Caco-2 (cell line): ENCODE data around the gene DIP2A. TPM values are rescaled to one million over a fixed set of nuclear protein-coding genes. Genes with fewer than 3 reads are reported as not detected.

ENCODE experiments used
- BruUV-seq: library from RNA; stranded (reverse); fragments of 400-500 nt; replicated peaks from 2 replicates; lab custom pipeline; 2021; lab: Mats Ljungman, UMichigan
- CTCF ChIA-PET: fragments of 300-600 bp; sonication (Branson Sonifier 250); formaldehyde crosslinking; loops from one replicate; lab custom pipeline; 2022; ENCODE audit warnings: antibody characterized with exemption; lab: Charles Lee
- POLR2A ChIA-PET: fragments of 300-600 bp; sonication (Branson Sonifier 250); formaldehyde crosslinking; loops from one replicate; lab custom pipeline; 2022; ENCODE audit warnings: antibody characterized with exemption; lab: Charles Lee
- DNase-seq, 2 experiments: peaks; one replicate each; pipeline versions ENCODE4 v3.0.0 to v3.0.0-alpha.2; 2020 to 2022
- H3K27me3 ChIP-seq: replicated peaks from 2 replicates; pipeline ENCODE4 v1.6.0; 2011; ENCODE audit warnings: low read length; ENCODE audit not compliant: control insufficient read depth, insufficient read depth
- H3K36me3 ChIP-seq: 2 replicates; pipeline ENCODE4 v1.5.1; 2011; ENCODE audit warnings: low read length; ENCODE audit not compliant: control insufficient read depth, insufficient read depth
- H3K4me1 ChIP-seq: fragments of 250-450 bp; sonication (Bioruptor Pico); 2 replicates; pipeline ENCODE4 v1.5.1; 2020; ENCODE audit warnings: mild to moderate bottlenecking
- H3K4me3 ChIP-seq: 2 replicates; pipeline ENCODE4 v1.5.1; 2011; ENCODE audit warnings: low read depth, mild to moderate bottlenecking, control low read depth, low read length
- H3K9me3 ChIP-seq: fragments of 250-450 bp; sonication (Bioruptor Pico); 2 replicates; pipeline ENCODE4 v1.5.1; 2020; ENCODE audit warnings: mild to moderate bottlenecking, moderate library complexity
- H3K27ac Mint-ChIP-seq: one replicate; pipeline ENCODE4 v1.8.0; 2022; ENCODE audit warnings: mixed read lengths; ENCODE audit not compliant: unreplicated experiment
- H3K27me3 Mint-ChIP-seq: one replicate; pipeline ENCODE4 v1.8.0; 2022; ENCODE audit warnings: mixed read lengths; ENCODE audit not compliant: insufficient read depth, unreplicated experiment
- H3K36me3 Mint-ChIP-seq: one replicate; pipeline ENCODE4 v1.8.0; 2022; ENCODE audit warnings: mild to moderate bottlenecking, mixed read lengths; ENCODE audit not compliant: insufficient read depth, unreplicated experiment
- H3K4me1 Mint-ChIP-seq: one replicate; pipeline ENCODE4 v1.8.0; 2022; ENCODE audit warnings: low read depth, mixed read lengths; ENCODE audit not compliant: unreplicated experiment
- H3K4me3 Mint-ChIP-seq: one replicate; pipeline ENCODE4 v1.8.0; 2022; ENCODE audit warnings: mild to moderate bottlenecking, moderate library complexity, mixed read lengths; ENCODE audit not compliant: unreplicated experiment
- H3K9me3 Mint-ChIP-seq: one replicate; pipeline ENCODE4 v1.8.0; 2022; ENCODE audit warnings: mixed read lengths; ENCODE audit not compliant: unreplicated experiment
- intact Hi-C: fragments of 100-400 bp; cut with micrococcal nuclease; formaldehyde crosslinking; loops from one replicate; pipeline ENCODE4 v1.10.0; 2022; ENCODE audit not compliant: unreplicated experiment
- total RNA-seq: library from RNA; stranded (reverse); gene quantifications from 2 replicates; pipeline ENCODE4 v1.2.3, GENCODE V29; 2022
- TF ChIP-seq, protein P1 (sequence below), 2 experiments: fragments of 200-600 bp in 1 of 2; IDR thresholded peaks; 1 replicate in 1 of 2; 2 replicates in 1 of 2; pipeline versions ENCODE4 v1.5.1 to v1.8.0; 2011 to 2022; ENCODE audit warnings: antibody characterized with exemption in 1 of 2, control low read depth in 1 of 2, inconsistent platforms in 1 of 2, low read depth in 1 of 2, low read length in 1 of 2, mild to moderate bottlenecking in 1 of 2, moderate library complexity in 1 of 2; ENCODE audit not compliant: insufficient read depth in 1 of 2, severe bottlenecking in 1 of 2, unreplicated experiment in 1 of 2

DIP2A gene
- total RNA-seq, 1 experiment from 2014 or later = 44.6 TPM

DNA sequence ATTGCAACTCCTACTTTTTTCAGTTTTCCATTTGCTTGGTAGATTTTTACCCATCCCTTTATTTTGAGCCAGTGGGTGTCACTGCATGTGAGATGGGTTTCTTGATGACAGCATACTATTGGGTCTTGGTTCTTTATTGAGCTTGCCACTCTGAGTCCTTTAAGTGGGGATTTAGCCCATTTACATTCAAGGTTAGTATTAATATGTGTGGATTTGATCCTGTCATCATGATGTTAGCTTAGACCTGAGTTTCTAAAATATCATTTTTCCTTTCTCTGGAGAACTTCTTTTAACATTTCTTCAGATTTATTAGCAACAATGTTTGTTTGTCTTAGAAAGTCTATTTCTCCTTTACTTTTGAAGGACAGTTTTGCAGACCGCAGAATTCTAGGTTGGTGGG is 158.0 kb downstream of the DIP2A start:
- no peaks in the 10 kb centered on the region for H3K9me3 ChIP-seq
- ChIA-PET CTCF (no interaction called here), POLR2A (no interaction called here)
- Mint-ChIP-seq H3K4me3 (no peak overlapping the region), H3K27ac (no peak overlapping the region), H3K4me1 (peaks cover 9% of the 10 kb centered on the region), H3K27me3 (peaks cover 9% of the 10 kb centered on the region), H3K9me3 (peaks cover 10% of the 10 kb centered on the region), H3K36me3 (no peaks in the 10 kb centered on the region)
- H3K27me3 ChIP-seq = no peaks in the 10 kb centered on the region
- TF ChIP-seq, protein P1, sequence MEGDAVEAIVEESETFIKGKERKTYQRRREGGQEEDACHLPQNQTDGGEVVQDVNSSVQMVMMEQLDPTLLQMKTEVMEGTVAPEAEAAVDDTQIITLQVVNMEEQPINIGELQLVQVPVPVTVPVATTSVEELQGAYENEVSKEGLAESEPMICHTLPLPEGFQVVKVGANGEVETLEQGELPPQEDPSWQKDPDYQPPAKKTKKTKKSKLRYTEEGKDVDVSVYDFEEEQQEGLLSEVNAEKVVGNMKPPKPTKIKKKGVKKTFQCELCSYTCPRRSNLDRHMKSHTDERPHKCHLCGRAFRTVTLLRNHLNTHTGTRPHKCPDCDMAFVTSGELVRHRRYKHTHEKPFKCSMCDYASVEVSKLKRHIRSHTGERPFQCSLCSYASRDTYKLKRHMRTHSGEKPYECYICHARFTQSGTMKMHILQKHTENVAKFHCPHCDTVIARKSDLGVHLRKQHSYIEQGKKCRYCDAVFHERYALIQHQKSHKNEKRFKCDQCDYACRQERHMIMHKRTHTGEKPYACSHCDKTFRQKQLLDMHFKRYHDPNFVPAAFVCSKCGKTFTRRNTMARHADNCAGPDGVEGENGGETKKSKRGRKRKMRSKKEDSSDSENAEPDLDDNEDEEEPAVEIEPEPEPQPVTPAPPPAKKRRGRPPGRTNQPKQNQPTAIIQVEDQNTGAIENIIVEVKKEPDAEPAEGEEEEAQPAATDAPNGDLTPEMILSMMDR (IDR thresholded peaks at IDR 0.05; ENCODE audit: insufficient read depth in 1 of 2, low read depth in 1 of 2, low read length in 1 of 2, severe bottlenecking in 1 of 2, unreplicated experiment in 1 of 2) = no peak
- no peaks in the 10 kb centered on the region for H3K36me3 ChIP-seq
- no peak overlapping the region for H3K4me3 ChIP-seq
- no peak for DNase-seq
- H3K4me1 ChIP-seq = no peaks in the 10 kb centered on the region
- intact Hi-C loops = no loop called here
- BruUV-seq = no TSS peak

DNA sequence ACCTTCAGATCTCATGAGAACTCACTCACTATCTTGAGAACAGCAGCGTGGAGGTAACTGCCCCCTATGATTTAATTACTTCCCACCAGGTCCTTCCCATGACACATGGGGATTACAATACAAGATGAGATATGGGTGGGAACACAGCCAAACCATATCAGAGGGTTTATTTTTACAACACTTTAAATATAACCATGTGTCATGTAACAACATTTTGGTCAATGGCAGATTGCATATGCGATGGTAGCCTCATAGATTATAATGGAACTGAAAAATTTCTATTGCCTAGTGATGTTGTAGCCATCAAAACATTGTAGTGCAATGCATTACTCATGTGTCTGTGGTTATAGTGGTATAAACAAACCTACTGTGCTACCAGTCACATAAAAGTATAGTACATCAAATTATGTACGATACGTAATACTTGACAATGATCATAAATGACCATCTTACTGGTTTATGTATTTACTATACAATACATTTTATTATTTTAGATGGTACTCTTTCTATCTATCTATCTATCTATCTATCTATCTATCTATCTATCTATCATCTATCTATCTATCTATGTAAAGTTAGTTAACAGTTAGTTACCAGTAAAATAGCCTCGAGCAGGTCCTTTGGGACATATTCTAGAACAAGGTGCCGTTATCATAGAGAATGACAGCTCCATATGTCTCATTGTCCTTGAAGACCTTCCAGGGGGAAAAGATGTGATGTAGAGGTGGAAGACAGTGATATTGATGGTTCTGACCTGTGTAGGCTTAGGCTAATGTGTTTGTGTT is 158.8 kb downstream of the DIP2A start:
- Histone ChIP-seq H3K27me3 (no peaks in the 10 kb centered on the region), H3K9me3 (no peaks in the 10 kb centered on the region), H3K4me3 (no peak overlapping the region), H3K4me1 (no peaks in the 10 kb centered on the region), H3K36me3 (no peaks in the 10 kb centered on the region)
- TF ChIP-seq, protein P1 (IDR thresholded peaks at IDR 0.05; ENCODE audit: insufficient read depth in 1 of 2, low read depth in 1 of 2, low read length in 1 of 2, severe bottlenecking in 1 of 2, unreplicated experiment in 1 of 2) = no peak
- intact Hi-C loops = no loop called here
- H3K27ac Mint-ChIP-seq = no peak overlapping the region
- DNase-seq = no peak
- POLR2A ChIA-PET = no interaction called here
- H3K36me3 Mint-ChIP-seq = no peaks in the 10 kb centered on the region
- no TSS peak for BruUV-seq
- peaks cover 10% of the 10 kb centered on the region for H3K9me3 Mint-ChIP-seq
- H3K4me1 Mint-ChIP-seq = peaks cover 9% of the 10 kb centered on the region
- peaks cover 9% of the 10 kb centered on the region for H3K27me3 Mint-ChIP-seq
- no peak overlapping the region for H3K4me3 Mint-ChIP-seq
- CTCF ChIA-PET = no interaction called here

DNA sequence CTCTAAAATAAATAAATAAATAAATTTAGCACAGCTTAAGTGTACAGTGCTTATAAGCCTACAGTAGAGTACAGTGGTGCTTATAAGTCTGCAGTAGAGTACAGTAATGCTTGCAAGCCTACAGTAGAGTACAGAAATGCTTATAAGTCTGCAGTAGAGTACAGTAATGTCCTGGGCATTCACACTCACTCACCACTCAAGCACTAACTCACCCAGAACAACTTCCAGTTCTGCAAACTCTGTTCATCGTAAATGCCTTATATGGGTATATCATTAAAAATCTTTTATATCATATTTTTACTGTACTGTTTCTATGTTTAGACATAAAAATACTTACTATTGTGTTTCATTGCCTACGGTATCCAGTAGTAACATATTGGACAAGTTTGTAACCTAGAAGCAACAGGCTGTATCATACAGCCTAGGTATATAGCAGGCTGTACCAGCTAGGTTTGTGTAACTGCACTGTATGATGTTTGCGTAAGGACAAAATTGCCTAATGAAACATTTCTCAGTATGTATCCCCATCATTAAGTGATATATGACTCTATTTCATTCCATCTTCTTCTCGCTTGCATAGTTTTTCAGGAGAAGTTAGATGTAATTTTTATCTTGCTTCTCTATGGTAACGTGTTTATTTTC is 160.2 kb downstream of the DIP2A start:
- H3K27me3 ChIP-seq = no peaks in the 10 kb centered on the region
- H3K4me1 ChIP-seq = no peaks in the 10 kb centered on the region
- H3K36me3 Mint-ChIP-seq = no peaks in the 10 kb centered on the region
- CTCF ChIA-PET = no interaction called here
- H3K36me3 ChIP-seq = no peaks in the 10 kb centered on the region
- POLR2A ChIA-PET = no interaction called here
- BruUV-seq = no TSS peak
- H3K9me3 ChIP-seq = no peaks in the 10 kb centered on the region
- H3K4me3 ChIP-seq = no peak overlapping the region
- intact Hi-C loops = no loop called here
- H3K27ac Mint-ChIP-seq = no peak overlapping the region
- TF ChIP-seq, protein P1 (IDR thresholded peaks at IDR 0.05; ENCODE audit: insufficient read depth in 1 of 2, low read depth in 1 of 2, low read length in 1 of 2, severe bottlenecking in 1 of 2, unreplicated experiment in 1 of 2) = no peak
- peaks cover 10% of the 10 kb centered on the region for H3K9me3 Mint-ChIP-seq
- no peak overlapping the region for H3K4me3 Mint-ChIP-seq
- peaks cover 9% of the 10 kb centered on the region for H3K4me1 Mint-ChIP-seq
- DNase-seq = no peak
- peaks cover 8% of the 10 kb centered on the region for H3K27me3 Mint-ChIP-seq

Other genes with a start within 250 kb of the DIP2A start
- gene LSS, start 230.1 kb upstream of the DIP2A start, total RNA-seq = 121 and 127 TPM in 2 replicates
- 88.1 and 102 TPM in 2 replicates for gene MCM3AP, start 173.3 kb upstream of the DIP2A start, total RNA-seq
- gene YBEY, start 172.5 kb upstream of the DIP2A start, total RNA-seq = 10.6 and 11.5 TPM in 2 replicates
- gene C21orf58, start 135.0 kb upstream of the DIP2A start, total RNA-seq = 17.7 and 18.6 TPM in 2 replicates
- gene PCNT, start 134.7 kb upstream of the DIP2A start, total RNA-seq = 38.4 and 44.2 TPM in 2 replicates
- not detected in 2 replicates for gene S100B, start 146.2 kb downstream of the DIP2A start, total RNA-seq
- gene PRMT2, start 176.8 kb downstream of the DIP2A start, total RNA-seq = 56.2 and 60.6 TPM in 2 replicates